Spleen (tissue), 11 donors: ENCODE measurements around the gene IL17REL. TPM values are rescaled to one million over a fixed set of nuclear protein-coding genes. Genes with fewer than 3 reads are reported as not detected.

Experiments used
- DNase-seq: peaks from one replicate; pipeline ENCODE4 v3.0.0-alpha.2; 2020
- H3K27ac ChIP-seq, 8 donors: fragments of 200-600 bp; sonication (generic) in 7 of 8; 1 replicate in 4 of 8; 2 replicates in 4 of 8; pipeline versions ENCODE4 v1.5.0 to v1.8.0; 2016 to 2021; ENCODE audit warnings: inconsistent platforms in 4 of 8, mild to moderate bottlenecking in 4 of 8, moderate library complexity in 1 of 8
- H3K27me3 ChIP-seq, 7 donors: fragments of 200-600 bp; sonication (generic) in 6 of 7; replicated peaks in 1 of 7; 1 replicate in 4 of 7; 2 replicates in 3 of 7; pipeline versions ENCODE4 v1.5.0 to v1.8.0; 2016 to 2021; ENCODE audit warnings: inconsistent platforms in 3 of 7, mild to moderate bottlenecking in 1 of 7
- H3K36me3 ChIP-seq, 6 donors: fragments of 200-600 bp; sonication (generic) in 5 of 6; 1 replicate in 4 of 6; 2 replicates in 2 of 6; pipeline versions ENCODE4 v1.5.0 to v1.8.0; 2016 to 2021; ENCODE audit warnings: inconsistent platforms in 2 of 6
- H3K4me1 ChIP-seq, 6 donors: fragments of 200-600 bp; sonication (generic) in 5 of 6; 1 replicate in 3 of 6; 2 replicates in 3 of 6; pipeline versions ENCODE4 v1.5.0 to v1.8.0; 2016 to 2021; ENCODE audit warnings: inconsistent platforms in 3 of 6
- H3K4me3 ChIP-seq, 8 donors: fragments of 200-600 bp; sonication (generic) in 7 of 8; 1 replicate in 4 of 8; 2 replicates in 4 of 8; pipeline versions ENCODE4 v1.5.0 to v1.8.0; 2016 to 2021; ENCODE audit warnings: inconsistent platforms in 4 of 8, mild to moderate bottlenecking in 4 of 8, moderate library complexity in 2 of 8
- H3K9me3 ChIP-seq, 8 donors: fragments of 200-600 bp; sonication (generic) in 7 of 8; 1 replicate in 4 of 8; 2 replicates in 4 of 8; pipeline versions ENCODE4 v1.5.0 to v1.8.0; 2016 to 2021; ENCODE audit warnings: inconsistent platforms in 4 of 8
- POLR2A ChIP-seq, 3 donors: fragments of 450-650 bp; IDR thresholded peaks; one replicate each; pipeline ENCODE4 v1.5.1; 2017; ENCODE audit warnings: antibody characterized with exemption in 3 of 3, mild to moderate bottlenecking in 1 of 3
- POLR2AphosphoS5 ChIP-seq, 3 donors: sonication (generic); formaldehyde crosslinking; IDR thresholded peaks; one replicate each; pipeline ENCODE4 v1.5.1; 2017; ENCODE audit warnings: antibody characterized with exemption in 3 of 3
- WGBS, 5 donors: extraction: QIAGEN DNeasy Blood & Tissue Kit in 3 of 5; methylation state at CpG; one replicate each; pipeline versions ENCODE4 v1.1.5 to v1.1.7; 2013 to 2018; 5-methylcytosine and 5-hydroxymethylcytosine counted together
- intact Hi-C: fragments of 100-400 bp; cut with DNase I; formaldehyde crosslinking; loops from one replicate; pipeline ENCODE4 v1.15.0; 2023; ENCODE audit warnings: low total_unique reads
- polyA plus RNA-seq, 3 donors: library from polyadenylated mRNA; stranded (reverse); fragments of 200-250 nt; gene quantifications; one replicate each; pipeline ENCODE4 v1.2.1, GENCODE V29; 2013
- total RNA-seq, 7 donors: library from RNA; depleted of rRNA in 3 of 7; stranded (reverse); fragments of >200 nt in 3 of 7; fragmentation: NEBNext Ultra II Directional in 4 of 7; extraction: Animal tissue kit (Norgen Biotek cat#: 25700) in 4 of 7; gene quantifications; one replicate each; pipeline versions ENCODE4 v1.1.0 to v1.2.1, GENCODE V29; 2016 to 2021
- TF ChIP-seq, protein P1 (sequence below), 11 experiments: fragments of 200-600 bp in 7 of 11; fragments of 450-650 bp in 4 of 11; sonication (generic) in 4 of 11; IDR thresholded peaks in 8 of 11; conservative IDR thresholded peaks in 3 of 11; 1 replicate in 7 of 11; 2 replicates in 4 of 11; pipeline versions ENCODE4 v1.4.0 to v1.8.0; 2016 to 2021; ENCODE audit warnings: antibody characterized with exemption in 11 of 11, inconsistent platforms in 4 of 11, mild to moderate bottlenecking in 1 of 11
- donor health status: healthy with polysubstance abuse.
- donor health status: DM: no; HTN: no; CAD: no; lungs with moderate emphysema.
- donor health status: DM: no; HTN: no; CAD: no.
- donor health status: Bipolar disorder and iron deficiency.
- donor health status: healthy.
- donor health status: DM: no; HTN: no; CAD: no.
- donor health status: DM: yes; HTN: yes; CAD: no.

The IL17REL gene
- total and polyA plus RNA-seq, 10 donors: 0.21 to 1.9 (median 0.83) TPM

DNA sequence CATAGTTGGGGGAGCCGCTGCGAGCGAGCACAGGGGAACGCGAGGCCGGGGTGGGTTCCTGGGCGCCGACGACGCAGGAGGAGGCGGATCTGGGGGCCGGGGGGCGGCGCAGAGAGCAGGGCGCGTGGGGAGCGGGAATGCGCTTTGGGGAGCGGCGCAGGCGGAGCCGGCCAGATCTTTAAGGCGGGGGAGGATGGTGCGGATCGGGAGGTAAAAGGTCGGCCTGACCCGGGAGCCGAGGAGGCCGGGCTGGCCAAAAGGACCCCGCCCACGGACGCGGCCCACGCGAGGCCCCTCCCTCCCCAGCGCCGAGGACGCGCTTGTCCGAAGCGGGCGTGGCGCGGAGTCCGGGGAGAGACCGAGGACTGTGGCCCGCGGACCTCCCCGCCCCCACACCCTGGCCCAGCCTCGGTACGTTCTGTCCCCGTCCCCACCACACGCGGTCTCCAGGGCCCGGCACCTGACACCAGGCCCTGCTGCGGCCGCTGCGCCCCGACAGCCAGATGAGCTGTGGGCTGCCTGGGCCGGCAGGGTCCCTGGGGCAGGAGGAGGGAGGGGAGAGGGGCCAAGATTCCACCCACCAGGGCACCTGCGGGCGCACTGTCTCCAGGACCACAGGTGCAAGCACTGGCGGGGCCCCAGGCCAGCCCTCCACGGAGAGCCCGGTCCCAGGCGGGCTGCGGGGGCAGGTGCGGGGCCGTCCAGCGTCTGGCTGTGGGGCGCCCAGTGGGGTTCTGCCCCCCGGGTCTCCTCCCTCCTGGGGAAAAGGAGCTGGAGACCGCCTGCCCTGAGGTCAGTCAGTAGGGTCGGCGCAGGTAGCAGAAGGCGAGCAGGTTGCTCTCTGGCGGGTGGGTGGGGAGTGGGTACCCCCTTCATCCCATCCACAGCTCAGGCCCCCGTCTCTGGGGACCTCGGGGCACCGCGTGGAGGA, 41.1 kb downstream of the IL17REL start:
- peaks cover 23 to 73% (median 63%) of the 10 kb centered on the region in 6 donors for H3K4me1 ChIP-seq
- no peaks in the 10 kb centered on the region for H3K9me3 ChIP-seq
- peaks cover 0 to 12% (median 0%) of the 10 kb centered on the region in 7 donors for H3K27me3 ChIP-seq
- peak overlapping the region; percentile 74 to 99 (median 84) for H3K27ac ChIP-seq
- H3K36me3 ChIP-seq: no peaks in the 10 kb centered on the region
- TF ChIP-seq POLR2A (IDR thresholded peaks at IDR 0.05): no peak
- peak; percentile 31 to 70 (median 52) for TF ChIP-seq POLR2AphosphoS5 (IDR thresholded peaks at IDR 0.05)
- WGBS, 5 donors: 2 to 8% (median 8%) methylated on average over 26 to 81 of the region's 81 CpGs
- intact Hi-C loops: loop anchor here (5.0 kb wide), 1 partner anchor 39 kb away; no protein-coding TSS in a partner anchor
- H3K4me3 ChIP-seq: peak overlapping the region; percentile 30 to 70 (median 43)
- DNase-seq: peak; percentile 94

- Histone ChIP-seq H3K27me3 (peaks cover 0 to 12% (median 0%) of the 10 kb centered on the region in 7 donors), H3K4me3 (peak overlapping the region; percentile 30 to 70 (median 43)), H3K4me1 (peaks cover 29 to 73% (median 63%) of the 10 kb centered on the region in 6 donors), H3K27ac (peak overlapping the region; percentile 74 to 99 (median 84)), H3K9me3 (no peaks in the 10 kb centered on the region), H3K36me3 (peaks cover 0 to 4% (median 0%) of the 10 kb centered on the region in 6 donors)
- intact Hi-C loops: loop anchor here (5.0 kb wide), 1 partner anchor 38 kb away; no protein-coding TSS in a partner anchor
- 7 to 25% (median 8%) methylated on average over 8 to 32 of the region's 32 CpGs for WGBS, 5 donors
- TF ChIP-seq POLR2A (IDR thresholded peaks at IDR 0.05): peak; percentile 48 to 61 (median 51)
- TF ChIP-seq, protein P1, sequence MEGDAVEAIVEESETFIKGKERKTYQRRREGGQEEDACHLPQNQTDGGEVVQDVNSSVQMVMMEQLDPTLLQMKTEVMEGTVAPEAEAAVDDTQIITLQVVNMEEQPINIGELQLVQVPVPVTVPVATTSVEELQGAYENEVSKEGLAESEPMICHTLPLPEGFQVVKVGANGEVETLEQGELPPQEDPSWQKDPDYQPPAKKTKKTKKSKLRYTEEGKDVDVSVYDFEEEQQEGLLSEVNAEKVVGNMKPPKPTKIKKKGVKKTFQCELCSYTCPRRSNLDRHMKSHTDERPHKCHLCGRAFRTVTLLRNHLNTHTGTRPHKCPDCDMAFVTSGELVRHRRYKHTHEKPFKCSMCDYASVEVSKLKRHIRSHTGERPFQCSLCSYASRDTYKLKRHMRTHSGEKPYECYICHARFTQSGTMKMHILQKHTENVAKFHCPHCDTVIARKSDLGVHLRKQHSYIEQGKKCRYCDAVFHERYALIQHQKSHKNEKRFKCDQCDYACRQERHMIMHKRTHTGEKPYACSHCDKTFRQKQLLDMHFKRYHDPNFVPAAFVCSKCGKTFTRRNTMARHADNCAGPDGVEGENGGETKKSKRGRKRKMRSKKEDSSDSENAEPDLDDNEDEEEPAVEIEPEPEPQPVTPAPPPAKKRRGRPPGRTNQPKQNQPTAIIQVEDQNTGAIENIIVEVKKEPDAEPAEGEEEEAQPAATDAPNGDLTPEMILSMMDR (IDR thresholded peaks at IDR 0.05 in 8 of 11, conservative IDR thresholded peaks at IDR 0.05 in 3 of 11): peak in 1 of 11 experiments; percentile 19
- TF ChIP-seq POLR2AphosphoS5 (IDR thresholded peaks at IDR 0.05): peak; percentile 94 to 96 (median 94)
- DNase-seq: peak; percentile 96
These were observed 41.9 kb downstream of the IL17REL start for GRCh38 chr22:49970528-49971231.

DNA sequence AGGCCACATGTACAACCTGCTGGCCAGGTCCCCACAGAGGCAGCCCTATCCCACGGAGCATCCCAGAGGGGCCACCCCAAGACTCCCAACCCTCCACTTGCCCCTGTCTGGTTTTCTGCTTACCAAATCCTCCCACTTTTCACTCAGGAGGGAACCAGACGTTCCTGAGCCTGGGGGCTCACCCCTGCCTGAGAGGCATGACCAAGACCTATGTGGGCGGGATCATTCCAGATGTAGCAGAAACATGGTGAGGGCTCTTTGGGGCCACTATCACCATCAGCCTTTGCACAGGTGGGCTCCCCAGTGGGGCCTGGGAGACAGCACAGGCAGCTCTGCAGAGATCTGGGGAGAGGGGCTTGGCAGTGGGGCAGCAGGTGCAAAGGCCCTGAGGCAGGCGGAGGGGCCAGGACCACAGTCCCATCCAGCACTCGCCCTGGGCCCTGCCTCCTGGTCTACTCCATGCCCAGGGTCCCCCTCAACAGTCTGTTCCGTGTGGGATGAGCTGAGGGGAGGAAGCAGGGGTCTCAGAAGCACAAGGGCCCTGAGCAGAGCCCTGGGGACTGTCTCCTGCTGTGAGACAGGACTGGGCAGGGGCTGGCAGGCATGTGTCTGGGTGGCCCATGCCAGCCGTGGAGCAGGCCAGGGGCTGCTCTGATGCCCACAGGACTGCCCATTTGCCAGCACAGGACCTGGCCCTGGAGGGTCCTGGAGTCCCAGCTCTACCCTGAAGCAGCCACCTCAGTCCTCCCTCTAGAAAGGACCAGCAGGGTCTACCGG, 42.6 kb downstream of the IL17REL start:
- Histone ChIP-seq H3K4me3 (peak overlapping the region in 1 of 8 donors; percentile 70), H3K4me1 (peaks cover 37 to 77% (median 70%) of the 10 kb centered on the region in 6 donors), H3K27ac (peak overlapping the region in 7 of 8 donors; percentile 14 to 99 (median 87)), H3K9me3 (no peaks in the 10 kb centered on the region), H3K36me3 (peaks cover 0 to 11% (median under 1%) of the 10 kb centered on the region in 6 donors), H3K27me3 (peaks cover 0 to 12% (median 0%) of the 10 kb centered on the region in 7 donors)
- peak; percentile 80 for DNase-seq
- TF ChIP-seq POLR2A (IDR thresholded peaks at IDR 0.05) (no peak), POLR2AphosphoS5 (IDR thresholded peaks at IDR 0.05) (no peak)
- TF ChIP-seq, protein P1 (IDR thresholded peaks at IDR 0.05 in 8 of 11, conservative IDR thresholded peaks at IDR 0.05 in 3 of 11): no peak
- intact Hi-C loops: loop anchor here (5.0 kb wide), 1 partner anchor 38 kb away; no protein-coding TSS in a partner anchor
- 85 to 90% (median 87%) methylated on average over 3 to 8 of the region's 8 CpGs for WGBS, 5 donors
